Measurements from ENCODE around the gene HSPA4. TPM values are rescaled to one million over a fixed set of nuclear protein-coding genes. Genes with fewer than 3 reads are reported as not detected.

HSPA4 gene
- total and polyA plus RNA-seq, 2 of the 13 experiments (the other 11 are each of a cell fraction or from before 2014, with no cell fraction given): 36.6 to 231 TPM

DNA sequence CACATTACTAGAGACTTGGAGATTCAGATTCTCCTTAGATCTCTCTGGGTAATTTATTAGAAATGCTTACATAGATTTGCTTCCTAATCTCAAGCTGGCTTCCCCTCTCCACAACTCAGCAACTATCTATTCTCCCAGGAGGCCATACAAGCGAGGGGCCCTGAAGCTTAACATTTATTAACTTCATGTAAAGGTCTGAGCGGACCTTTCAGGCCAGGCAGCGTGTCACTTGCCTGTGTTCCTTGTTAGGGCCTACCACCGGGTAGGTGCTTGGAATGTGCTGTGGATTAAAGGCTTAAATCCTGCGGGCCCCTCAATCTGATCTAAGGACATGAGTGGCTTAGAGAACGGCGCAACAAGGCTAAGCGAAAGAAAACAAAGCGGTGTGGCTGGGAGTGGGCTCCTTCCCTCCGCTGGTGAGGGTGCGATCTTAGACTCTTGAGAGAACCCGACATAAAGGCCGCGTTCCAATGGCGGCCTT lies 712 bp upstream of the HSPA4 start (continued):
- TF ChIP-seq ZNF275 (CRISPR knock-in tag; IDR thresholded peaks at IDR 0.05; ENCODE audit: borderline replicate concordance) (peak; percentile 24; the same call in 1 of the 2 replicates), ZNF468 (CRISPR knock-in tag; IDR thresholded peaks at IDR 0.05) (no peak), SNAI1 (CRISPR knock-in tag; IDR thresholded peaks at IDR 0.05; ENCODE audit: borderline replicate concordance) (peak; percentile 71), STAG1 (CRISPR knock-in tag; IDR thresholded peaks at IDR 0.05) (no peak), ZNF383 (CRISPR knock-in tag; IDR thresholded peaks at IDR 0.05; ENCODE audit: borderline replicate concordance) (no peak), DNMT1 (CRISPR knock-in tag; IDR thresholded peaks at IDR 0.05) (no peak), PHF20 (CRISPR knock-in tag; IDR thresholded peaks at IDR 0.05) (no peak), ZNF773 (CRISPR knock-in tag; IDR thresholded peaks at IDR 0.05; ENCODE audit: borderline replicate concordance) (0 out of 2 replicates have a peak, but pooled peaks have one; percentile 54), AKAP8 (CRISPR knock-in tag; IDR thresholded peaks at IDR 0.05) (no peak), NFYC (CRISPR knock-in tag; IDR thresholded peaks at IDR 0.05) (no peak), BCL3 (CRISPR knock-in tag; IDR thresholded peaks at IDR 0.05) (no peak), NFKBIZ (CRISPR knock-in tag; IDR thresholded peaks at IDR 0.05) (no peak), ZNF33B (CRISPR knock-in tag; IDR thresholded peaks at IDR 0.05) (0 out of 2 replicates have a peak, but pooled peaks have one; percentile 2), PLRG1 (conservative IDR thresholded peaks at IDR 0.05) (no peak), KDM3A (CRISPR knock-in tag; IDR thresholded peaks at IDR 0.05; ENCODE audit: low read depth) (no peak), ZNF34 (CRISPR knock-in tag; IDR thresholded peaks at IDR 0.05; ENCODE audit: borderline replicate concordance) (no peak), ZNF563 (CRISPR knock-in tag; IDR thresholded peaks at IDR 0.05) (0 out of 2 replicates have a peak, but pooled peaks have one; percentile 8), IRF2 (CRISPR knock-in tag; IDR thresholded peaks at IDR 0.05) (no peak; the same call in 1 of the 2 replicates), ZNF430 (CRISPR knock-in tag; IDR thresholded peaks at IDR 0.05) (no peak), CEBPB (IDR thresholded peaks at IDR 0.05; ENCODE audit: borderline replicate concordance, low read depth, low read length) (no peak), ZKSCAN1 (IDR thresholded peaks at IDR 0.05; ENCODE audit: low read length) (no peak), MTF1 (CRISPR knock-in tag; IDR thresholded peaks at IDR 0.05) (no peak)
- TF ChIP-seq, protein P1, sequence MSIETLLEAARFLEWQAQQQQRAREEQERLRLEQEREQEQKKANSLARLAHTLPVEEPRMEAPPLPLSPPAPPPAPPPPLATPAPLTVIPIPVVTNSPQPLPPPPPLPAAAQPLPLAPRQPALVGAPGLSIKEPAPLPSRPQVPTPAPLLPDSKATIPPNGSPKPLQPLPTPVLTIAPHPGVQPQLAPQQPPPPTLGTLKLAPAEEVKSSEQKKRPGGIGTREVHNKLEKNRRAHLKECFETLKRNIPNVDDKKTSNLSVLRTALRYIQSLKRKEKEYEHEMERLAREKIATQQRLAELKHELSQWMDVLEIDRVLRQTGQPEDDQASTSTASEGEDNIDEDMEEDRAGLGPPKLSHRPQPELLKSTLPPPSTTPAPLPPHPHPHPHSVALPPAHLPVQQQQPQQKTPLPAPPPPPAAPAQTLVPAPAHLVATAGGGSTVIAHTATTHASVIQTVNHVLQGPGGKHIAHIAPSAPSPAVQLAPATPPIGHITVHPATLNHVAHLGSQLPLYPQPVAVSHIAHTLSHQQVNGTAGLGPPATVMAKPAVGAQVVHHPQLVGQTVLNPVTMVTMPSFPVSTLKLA (IDR thresholded peaks at IDR 0.05): no peak
- TF ChIP-seq, protein P2, sequence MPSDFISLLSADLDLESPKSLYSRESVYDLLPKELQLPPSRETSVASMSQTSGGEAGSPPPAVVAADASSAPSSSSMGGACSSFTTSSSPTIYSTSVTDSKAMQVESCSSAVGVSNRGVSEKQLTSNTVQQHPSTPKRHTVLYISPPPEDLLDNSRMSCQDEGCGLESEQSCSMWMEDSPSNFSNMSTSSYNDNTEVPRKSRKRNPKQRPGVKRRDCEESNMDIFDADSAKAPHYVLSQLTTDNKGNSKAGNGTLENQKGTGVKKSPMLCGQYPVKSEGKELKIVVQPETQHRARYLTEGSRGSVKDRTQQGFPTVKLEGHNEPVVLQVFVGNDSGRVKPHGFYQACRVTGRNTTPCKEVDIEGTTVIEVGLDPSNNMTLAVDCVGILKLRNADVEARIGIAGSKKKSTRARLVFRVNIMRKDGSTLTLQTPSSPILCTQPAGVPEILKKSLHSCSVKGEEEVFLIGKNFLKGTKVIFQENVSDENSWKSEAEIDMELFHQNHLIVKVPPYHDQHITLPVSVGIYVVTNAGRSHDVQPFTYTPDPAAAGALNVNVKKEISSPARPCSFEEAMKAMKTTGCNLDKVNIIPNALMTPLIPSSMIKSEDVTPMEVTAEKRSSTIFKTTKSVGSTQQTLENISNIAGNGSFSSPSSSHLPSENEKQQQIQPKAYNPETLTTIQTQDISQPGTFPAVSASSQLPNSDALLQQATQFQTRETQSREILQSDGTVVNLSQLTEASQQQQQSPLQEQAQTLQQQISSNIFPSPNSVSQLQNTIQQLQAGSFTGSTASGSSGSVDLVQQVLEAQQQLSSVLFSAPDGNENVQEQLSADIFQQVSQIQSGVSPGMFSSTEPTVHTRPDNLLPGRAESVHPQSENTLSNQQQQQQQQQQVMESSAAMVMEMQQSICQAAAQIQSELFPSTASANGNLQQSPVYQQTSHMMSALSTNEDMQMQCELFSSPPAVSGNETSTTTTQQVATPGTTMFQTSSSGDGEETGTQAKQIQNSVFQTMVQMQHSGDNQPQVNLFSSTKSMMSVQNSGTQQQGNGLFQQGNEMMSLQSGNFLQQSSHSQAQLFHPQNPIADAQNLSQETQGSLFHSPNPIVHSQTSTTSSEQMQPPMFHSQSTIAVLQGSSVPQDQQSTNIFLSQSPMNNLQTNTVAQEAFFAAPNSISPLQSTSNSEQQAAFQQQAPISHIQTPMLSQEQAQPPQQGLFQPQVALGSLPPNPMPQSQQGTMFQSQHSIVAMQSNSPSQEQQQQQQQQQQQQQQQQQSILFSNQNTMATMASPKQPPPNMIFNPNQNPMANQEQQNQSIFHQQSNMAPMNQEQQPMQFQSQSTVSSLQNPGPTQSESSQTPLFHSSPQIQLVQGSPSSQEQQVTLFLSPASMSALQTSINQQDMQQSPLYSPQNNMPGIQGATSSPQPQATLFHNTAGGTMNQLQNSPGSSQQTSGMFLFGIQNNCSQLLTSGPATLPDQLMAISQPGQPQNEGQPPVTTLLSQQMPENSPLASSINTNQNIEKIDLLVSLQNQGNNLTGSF (CRISPR knock-in tag; IDR thresholded peaks at IDR 0.05): 0 out of 2 replicates have a peak, but pooled peaks have one; percentile 57
